Stimulated activated CD8-positive, alpha-beta memory T cell treated with anti-CD3 and anti-CD28 coated beads, Interleukin-4, amount 100 ng/mL, for 4 hours (primary cell): ENCODE results near the gene DAPK2.
"Not testable (repeated sequence)": the region's sequence is repeated elsewhere in the genome, so short reads cannot be mapped to it uniquely, and the experiment has no call there.

Source experiments
- DNase-seq, 2 donors: peaks; one replicate each; pipeline ENCODE4 v3.0.0-alpha.2; 2020; ENCODE audit warnings: low read depth in 2 of 2, low spot score in 1 of 2

DAPK2 gene

GRCh38 chr15:63977119-63977518 lies 69.2 kb downstream of the DAPK2 start:
- DNase-seq: no peak

DNA sequence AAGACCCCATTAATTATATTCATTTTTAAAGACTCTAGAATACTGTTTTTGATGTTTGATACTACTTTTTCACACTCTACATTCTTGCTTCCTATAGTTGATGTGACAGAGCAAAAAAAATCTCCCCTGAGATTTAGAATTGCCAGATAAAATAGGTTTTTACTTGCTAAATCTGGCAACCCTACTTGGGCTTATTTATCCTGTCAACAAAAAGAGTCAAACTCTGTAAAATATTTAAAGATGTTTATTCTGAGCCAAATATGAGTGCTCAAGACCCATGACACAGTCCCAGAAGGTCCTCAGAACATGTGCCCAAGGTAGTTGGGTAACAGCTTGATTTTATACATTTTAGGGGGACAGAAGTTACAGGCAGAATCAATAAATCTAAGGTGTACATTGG lies 72.3 kb downstream of the DAPK2 start:
- DNase-seq: no peak

GRCh38 chr15:63973212-63974009 lies 72.9 kb downstream of the DAPK2 start:
- no peak for DNase-seq

- DNase-seq: no peak
Observed at GRCh38 chr15:63972801-63973200, 73.5 kb downstream of the DAPK2 start.

GRCh38 chr15:63971904-63972303 lies 74.4 kb downstream of the DAPK2 start:
- no peak for DNase-seq

DNA sequence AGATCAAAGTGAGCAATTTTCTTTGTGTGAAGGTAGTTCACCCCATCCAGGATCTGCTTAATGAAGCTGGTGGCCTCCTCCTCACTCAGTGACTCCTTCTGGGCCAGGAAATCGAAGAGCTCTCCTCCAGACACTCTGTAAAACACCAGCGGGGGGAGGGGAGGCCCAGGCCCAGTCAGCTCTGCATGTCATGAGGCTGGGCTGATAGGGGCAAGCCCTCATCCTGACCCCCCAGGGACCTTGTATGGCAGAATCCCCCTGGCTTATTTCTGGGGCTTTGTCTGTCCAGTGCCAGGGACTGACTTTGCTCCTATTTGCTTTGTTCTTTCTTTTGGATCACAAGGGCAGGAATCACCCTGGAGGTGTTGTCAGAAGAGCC lies 74.9 kb downstream of the DAPK2 start:
- DNase-seq: peak; percentile 9 to 15

DNA sequence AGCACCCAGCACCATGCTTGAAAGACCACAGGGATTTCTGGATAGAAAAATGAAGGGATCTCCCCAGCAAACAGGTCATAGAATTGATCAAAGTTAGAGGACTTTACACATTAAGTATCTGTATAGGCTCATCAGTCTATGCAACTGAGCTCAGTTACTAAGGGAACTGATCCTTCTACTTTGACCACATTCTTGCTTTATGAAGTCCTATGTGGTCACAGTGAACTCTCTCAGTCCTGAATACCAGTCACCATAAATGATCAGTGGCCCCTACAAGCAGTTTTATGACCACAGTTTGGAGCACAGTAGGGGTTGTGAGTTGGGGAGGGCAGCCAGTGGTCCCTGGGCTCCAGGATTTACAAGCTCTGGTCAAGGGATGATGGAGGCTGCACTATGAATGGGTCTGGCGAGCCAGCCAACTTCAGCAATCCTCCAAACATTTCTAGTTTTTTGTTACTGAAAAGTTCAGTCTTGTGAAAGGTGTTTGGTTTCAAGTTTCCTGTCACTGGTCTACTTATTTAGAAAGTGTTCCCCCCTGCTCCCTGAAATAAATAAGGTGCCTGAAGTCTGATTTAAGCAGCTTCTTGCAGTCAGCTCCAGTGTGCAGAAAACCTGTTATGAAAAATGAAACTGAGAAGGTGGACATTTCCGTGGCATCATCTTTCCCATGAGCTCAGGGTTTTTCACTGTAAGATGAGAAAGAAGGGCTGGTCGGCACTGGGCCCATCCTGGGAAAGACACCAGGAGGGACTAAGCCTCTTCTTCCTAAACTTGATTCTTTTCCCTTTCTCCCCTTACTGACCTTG lies 75.5 kb downstream of the DAPK2 start:
- no peak for DNase-seq

DNA sequence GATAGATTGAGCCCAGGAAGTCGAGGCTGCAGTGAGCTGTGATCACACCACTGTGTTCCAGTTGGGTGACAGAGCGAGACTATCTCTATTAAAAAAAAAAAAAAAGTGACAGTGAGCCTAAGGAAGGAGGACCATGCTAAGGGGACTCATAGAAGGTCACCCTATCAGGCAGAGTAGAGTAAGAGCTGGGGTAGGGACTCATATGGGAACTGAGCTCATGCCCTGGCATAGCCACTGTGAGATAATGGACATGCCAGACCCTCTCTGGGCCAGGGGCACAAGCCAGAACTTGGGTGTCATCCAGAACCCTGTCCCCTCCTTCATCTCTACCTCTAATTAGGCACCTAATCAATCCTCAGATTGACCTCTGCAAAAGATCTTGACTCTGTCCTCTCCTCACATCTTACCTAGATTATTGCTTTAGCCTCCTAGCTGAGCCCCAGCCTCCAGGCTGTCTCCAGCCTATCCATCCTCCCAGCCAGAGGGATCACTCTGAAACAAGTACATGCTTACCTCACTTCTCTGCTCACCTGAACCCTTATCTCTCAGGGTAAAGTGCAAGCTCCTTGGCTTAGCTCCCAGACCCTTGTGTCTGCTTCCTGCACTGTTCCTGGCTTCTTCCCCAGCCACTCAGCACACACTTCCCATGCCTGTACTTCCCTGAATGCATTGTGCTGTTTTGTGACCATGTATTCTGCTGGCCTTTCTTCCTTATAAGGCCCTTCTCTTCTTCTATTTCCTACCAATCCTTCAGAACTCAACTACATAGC lies 76.4 kb downstream of the DAPK2 start:
- no peak for DNase-seq

DNA sequence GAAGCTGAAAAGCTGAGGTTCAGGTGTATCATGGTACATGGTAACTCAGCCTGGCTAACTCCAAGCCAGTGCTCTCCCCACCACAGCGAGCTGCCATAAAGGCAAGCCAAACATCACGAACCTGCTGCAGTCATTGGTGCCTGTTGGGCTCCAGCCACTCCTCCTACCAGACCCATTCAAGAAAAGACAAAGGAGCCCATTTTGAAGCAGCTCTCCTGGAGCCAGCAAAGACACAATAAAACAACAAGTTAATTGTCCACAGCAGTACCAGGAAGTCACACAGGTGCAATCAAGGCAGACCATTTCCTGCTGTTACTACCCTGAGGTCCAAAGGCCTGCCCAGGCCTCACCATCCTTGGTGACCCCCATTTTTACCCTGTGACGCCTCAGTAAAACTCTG lies 77.6 kb downstream of the DAPK2 start:
- no peak for DNase-seq

GRCh38 chr15:63968122-63968524 lies 78.2 kb downstream of the DAPK2 start:
- no peak for DNase-seq

GRCh38 chr15:63967616-63968015 lies 78.7 kb downstream of the DAPK2 start:
- DNase-seq: no peak

DNA sequence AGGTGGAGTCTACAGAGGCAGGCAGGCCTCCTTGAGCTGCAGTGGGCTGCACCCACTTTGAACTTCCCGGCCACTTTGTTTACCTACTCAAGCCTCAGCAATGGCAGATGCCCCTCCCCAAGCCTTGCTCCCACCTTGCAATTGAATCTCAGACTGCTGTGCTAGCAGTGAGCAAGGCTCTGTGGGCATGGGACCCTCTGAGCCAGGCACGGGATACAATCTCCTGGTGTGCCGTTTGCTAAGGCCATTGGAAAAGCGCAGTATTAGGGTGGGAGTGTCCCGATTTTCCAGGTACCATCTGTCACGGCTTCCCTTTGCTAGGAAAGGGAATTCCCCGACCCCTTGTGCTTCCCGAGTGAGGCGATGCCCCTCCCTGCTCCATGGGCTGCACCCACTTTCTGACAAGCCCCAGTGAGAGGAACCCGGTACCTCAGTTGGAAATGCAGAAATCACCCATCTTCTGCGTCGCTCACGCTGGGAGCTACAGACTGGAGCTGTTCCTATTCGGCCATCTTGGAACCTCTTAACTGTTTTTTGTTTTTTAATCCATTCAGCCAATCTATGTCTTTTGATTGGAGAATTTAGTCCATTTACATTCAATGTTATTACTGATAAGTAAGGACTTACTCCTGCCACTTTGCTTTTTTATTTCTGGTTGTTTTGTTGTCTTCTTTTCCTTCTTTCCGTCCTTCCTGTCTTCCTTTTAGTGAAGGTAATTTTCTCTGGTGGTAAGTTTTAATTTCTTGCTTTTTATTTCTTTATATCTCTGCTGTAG lies 83.2 kb downstream of the DAPK2 start:
- not testable (repeated sequence) for DNase-seq

GRCh38 chr15:63953524-63953923 lies 92.8 kb downstream of the DAPK2 start:
- DNase-seq: no peak

DNA sequence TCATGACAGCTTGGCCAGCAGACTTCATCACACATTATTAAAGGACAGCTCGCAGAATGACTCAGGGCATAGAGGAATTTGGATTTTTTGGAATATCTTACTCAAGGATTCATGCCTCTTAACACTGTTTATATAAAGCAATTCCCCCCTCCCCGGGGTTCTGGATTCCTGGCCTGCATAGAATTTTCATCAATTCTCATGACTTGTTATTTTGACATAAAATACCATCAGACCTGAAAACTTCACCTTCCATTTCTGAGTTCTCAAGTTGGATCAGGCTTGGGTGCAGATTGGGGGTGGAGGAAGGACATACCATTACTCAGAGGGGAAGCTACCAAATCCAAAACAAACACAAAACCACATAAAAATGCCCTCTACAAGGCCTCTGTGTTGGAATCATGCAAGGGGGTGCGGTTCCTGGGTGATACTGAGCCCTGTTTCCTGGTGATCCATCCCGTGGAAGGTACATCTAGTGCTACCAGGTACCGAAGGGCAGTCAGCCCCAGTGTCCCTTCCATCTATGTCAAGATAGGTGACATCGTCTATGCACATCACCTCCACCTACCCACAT lies 95.3 kb downstream of the DAPK2 start:
- no peak for DNase-seq

DNA sequence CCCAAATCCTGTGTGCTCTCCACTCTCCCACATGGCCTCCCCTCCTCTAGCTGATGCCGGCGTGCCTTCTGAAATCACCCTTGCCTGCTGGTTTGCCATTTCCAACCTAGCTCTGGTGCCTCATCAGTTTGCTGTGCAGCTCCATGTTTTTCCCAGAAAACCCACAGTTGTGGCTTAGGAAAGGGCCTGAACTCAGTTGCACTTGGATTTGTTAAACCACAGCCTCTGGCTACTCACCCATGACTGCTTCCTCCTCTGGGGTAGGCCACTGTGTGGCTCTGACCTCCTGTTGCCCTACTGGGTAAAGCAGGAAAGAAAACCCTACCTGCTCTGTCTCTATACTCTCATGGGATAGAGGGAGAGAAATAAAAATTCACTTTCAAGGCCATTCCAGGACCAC lies 97.3 kb downstream of the DAPK2 start:
- DNase-seq: no peak

GRCh38 chr15:63948436-63948835 lies 97.8 kb downstream of the DAPK2 start:
- DNase-seq: no peak

- no peak for DNase-seq
Observed at GRCh38 chr15:63947228-63947627, 99.1 kb downstream of the DAPK2 start.

- DNase-seq: no peak
Observed at GRCh38 chr15:63946524-63947065, 99.7 kb downstream of the DAPK2 start.

DNA sequence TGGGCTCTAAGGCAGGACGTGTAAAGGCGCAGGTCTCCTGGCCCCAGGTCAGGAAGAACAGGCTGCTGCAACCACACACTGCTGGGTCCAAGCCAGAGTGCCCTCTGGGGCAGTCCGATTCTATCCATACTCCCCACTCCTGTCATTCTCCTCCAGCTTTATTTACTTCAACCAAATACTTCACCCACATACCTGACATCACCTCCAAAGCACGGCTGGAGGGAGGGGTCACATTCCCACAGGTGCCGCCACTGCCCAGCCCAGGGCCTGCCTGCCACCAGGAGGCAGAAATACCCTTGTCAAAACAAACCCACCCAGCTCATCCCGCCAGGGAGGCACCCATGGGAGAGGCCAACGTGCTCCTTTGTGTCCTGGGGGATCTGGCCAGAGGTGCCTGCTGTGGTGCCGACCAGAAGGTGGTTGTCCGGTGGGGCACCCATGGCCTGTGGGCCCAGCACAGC lies 100.4 kb downstream of the DAPK2 start:
- no peak for DNase-seq
